Mucosa of descending colon (tissue), 3 donors: ENCODE data around the gene NBAS. TPM values are rescaled to one million over a fixed set of nuclear protein-coding genes. Genes with fewer than 3 reads are reported as not detected.

ENCODE experiments used
- ATAC-seq: fragments of 200-7000 bp; cut with Tn5 transposase; one replicate; pipeline ENCODE4 v1.9.1; 2020; ENCODE audit warnings: mild to moderate bottlenecking, moderate library complexity
- DNase-seq, 3 donors: peaks; one replicate each; pipeline ENCODE4 v3.0.0-alpha.2; 2020
- H3K36me3 ChIP-seq: fragments of 200-600 bp; one replicate; pipeline ENCODE4 v1.8.0; 2021; ENCODE audit warnings: low read depth, mild to moderate bottlenecking
- H3K4me1 ChIP-seq: fragments of 200-600 bp; one replicate; pipeline ENCODE4 v1.8.0; 2021; ENCODE audit warnings: low read depth, mild to moderate bottlenecking
- H3K4me3 ChIP-seq: fragments of 200-600 bp; one replicate; pipeline ENCODE4 v1.8.0; 2021; ENCODE audit warnings: mild to moderate bottlenecking
- H3K9me3 ChIP-seq: fragments of 200-600 bp; one replicate; pipeline ENCODE4 v1.8.0; 2021; ENCODE audit warnings: mild to moderate bottlenecking
- intact Hi-C, 2 donors: fragments of 100-400 bp; cut with DNase I in 1 of 2; cut with micrococcal nuclease in 1 of 2; formaldehyde crosslinking; loops; one replicate each; pipeline versions ENCODE4 v1.11.0 to v1.11.1; 2022; cut with DNase I, micrococcal nuclease
- total RNA-seq, 3 donors: library from RNA; stranded (reverse); fragmentation: NEBNext Ultra II Directional in 2 of 3; extraction: Animal tissue kit (Norgen Biotek cat#: 25700) in 2 of 3; gene quantifications; one replicate each; pipeline versions ENCODE4 v1.2.1 to v1.2.4, GENCODE V29; 2021 to 2023
- TF ChIP-seq, protein P1 (sequence below): fragments of 200-600 bp; IDR thresholded peaks from one replicate; pipeline ENCODE4 v1.8.0; 2022; ENCODE audit warnings: antibody characterized with exemption, mild to moderate bottlenecking
- donor health status: DM: no; HTN: no; CAD: no; lungs with moderate emphysema.
- donor health status: DM: no; HTN: no; CAD: no.
- donor health status: DM: no; HTN: yes; CAD: no.

NBAS gene
- total RNA-seq, 3 donors from 2014 or later, result 25.8 to 50.2 (median 32.8) TPM

DNA sequence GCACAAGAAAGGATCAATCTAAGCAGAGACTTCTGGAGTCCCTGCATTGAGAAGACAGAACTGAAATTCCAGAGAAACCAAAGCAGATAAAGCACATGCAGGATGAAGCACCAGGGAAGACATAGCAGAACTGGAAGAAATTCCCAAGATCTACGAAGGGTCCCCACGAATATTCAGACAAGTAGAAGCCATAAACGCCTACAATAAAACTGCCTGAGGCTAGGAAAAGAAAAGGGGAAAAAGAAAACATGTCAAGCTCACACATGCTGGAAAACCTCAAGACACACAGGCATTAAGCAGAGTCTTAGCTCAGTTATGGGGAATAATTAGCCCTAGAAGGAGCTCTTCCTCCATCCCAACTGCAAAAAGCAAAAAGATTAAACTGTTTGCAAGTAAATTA, 171.2 kb downstream of the NBAS start:
- ATAC-seq, result no peak
- Histone ChIP-seq H3K36me3 (no peaks in the 10 kb centered on the region), H3K4me3 (no peak overlapping the region), H3K4me1 (no peaks in the 10 kb centered on the region), H3K9me3 (no peaks in the 10 kb centered on the region)
- no peak for DNase-seq
- TF ChIP-seq, protein P1, sequence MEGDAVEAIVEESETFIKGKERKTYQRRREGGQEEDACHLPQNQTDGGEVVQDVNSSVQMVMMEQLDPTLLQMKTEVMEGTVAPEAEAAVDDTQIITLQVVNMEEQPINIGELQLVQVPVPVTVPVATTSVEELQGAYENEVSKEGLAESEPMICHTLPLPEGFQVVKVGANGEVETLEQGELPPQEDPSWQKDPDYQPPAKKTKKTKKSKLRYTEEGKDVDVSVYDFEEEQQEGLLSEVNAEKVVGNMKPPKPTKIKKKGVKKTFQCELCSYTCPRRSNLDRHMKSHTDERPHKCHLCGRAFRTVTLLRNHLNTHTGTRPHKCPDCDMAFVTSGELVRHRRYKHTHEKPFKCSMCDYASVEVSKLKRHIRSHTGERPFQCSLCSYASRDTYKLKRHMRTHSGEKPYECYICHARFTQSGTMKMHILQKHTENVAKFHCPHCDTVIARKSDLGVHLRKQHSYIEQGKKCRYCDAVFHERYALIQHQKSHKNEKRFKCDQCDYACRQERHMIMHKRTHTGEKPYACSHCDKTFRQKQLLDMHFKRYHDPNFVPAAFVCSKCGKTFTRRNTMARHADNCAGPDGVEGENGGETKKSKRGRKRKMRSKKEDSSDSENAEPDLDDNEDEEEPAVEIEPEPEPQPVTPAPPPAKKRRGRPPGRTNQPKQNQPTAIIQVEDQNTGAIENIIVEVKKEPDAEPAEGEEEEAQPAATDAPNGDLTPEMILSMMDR, result no peak
- intact Hi-C loops, result no loop called here

DNA sequence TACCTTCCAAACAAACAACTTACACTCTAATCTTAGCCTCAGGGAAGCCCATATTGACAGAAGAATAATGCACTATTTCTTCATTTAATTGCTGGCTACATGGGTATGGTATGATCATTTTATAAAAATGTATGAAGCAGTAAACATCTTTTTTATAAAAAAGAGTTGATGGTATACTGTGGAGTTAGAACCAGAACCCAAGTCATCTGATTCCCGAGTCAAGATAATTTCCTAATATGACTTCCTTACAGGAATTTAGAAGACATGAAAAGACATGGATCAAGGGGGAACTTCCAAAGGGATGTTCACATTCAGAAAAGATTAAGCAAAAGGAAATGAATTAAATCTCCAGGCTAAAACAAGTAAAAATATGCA, 171.8 kb downstream of the NBAS start:
- no peaks in the 10 kb centered on the region for H3K4me1 ChIP-seq
- DNase-seq, result no peak
- TF ChIP-seq, protein P1, result no peak
- no peaks in the 10 kb centered on the region for H3K36me3 ChIP-seq
- intact Hi-C loops, result no loop called here
- no peak for ATAC-seq
- no peak overlapping the region for H3K4me3 ChIP-seq
- no peaks in the 10 kb centered on the region for H3K9me3 ChIP-seq

DNA sequence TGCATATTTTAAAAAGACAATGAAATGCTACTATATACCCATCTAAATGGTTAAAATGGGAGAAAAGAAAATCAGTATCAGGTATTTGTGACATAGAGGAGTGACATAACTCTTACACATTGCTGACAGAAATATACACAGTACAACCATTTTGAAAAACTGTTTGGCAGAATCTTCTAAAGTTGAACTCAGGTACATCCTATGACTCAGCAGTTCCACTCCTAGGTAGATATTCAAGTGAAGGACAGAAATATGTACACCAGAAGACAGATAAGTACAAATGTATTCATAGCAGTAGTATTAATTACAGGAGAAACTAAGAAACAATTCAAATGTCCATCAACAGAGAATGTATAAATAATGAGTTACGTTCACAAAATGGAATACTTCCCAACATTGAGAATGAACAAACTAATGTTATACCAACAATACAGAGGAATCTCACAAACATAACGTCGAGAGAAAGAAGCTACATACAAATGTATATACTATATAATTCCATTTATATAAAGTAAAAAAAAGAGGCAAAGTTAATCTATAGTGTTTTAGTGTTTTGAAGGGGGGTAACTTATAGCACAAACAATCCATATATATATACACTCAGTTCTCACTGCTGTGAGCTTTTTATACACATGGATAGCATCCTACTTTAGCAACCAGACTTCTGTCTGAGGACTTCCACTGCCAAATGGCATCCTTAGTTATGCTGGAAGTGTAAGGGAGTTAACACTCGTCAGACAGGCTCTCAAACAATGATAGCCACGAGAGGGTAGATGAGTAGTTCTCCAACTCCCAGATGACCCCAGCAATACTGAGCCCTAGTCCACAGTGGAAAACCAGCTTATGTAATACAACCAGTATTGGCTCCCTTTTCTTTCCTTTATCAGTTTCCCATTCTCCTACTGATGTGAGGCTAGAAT, 172.5 kb downstream of the NBAS start:
- Histone ChIP-seq H3K4me3 (no peak overlapping the region), H3K9me3 (no peaks in the 10 kb centered on the region), H3K36me3 (no peaks in the 10 kb centered on the region), H3K4me1 (no peaks in the 10 kb centered on the region)
- intact Hi-C loops, result no loop called here
- TF ChIP-seq, protein P1, result no peak
- DNase-seq, result no peak
- ATAC-seq, result no peak

DNA sequence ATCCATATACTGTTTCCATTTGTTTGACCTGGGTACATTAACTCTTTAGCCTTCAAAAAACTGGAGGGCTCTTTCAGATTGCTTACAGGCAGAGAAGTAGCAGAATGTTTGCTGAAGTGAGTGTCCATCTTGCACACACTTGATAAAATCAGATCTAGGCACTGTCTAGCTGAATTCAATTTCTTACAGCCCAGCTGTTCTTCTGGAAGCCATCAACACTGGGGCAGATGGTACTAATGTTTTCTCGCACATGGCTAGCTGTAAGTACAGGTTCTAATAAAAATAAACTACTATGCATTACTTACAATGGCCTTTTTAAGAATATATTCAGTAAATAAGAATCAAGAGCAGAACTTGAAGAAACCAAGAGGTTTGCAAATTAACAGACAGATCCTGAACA, 175.9 kb downstream of the NBAS start:
- H3K36me3 ChIP-seq, result no peaks in the 10 kb centered on the region
- no peaks in the 10 kb centered on the region for H3K4me1 ChIP-seq
- TF ChIP-seq, protein P1, result no peak
- ATAC-seq (no peak), DNase-seq (no peak)
- intact Hi-C loops, result no loop called here
- no peak overlapping the region for H3K4me3 ChIP-seq
- no peaks in the 10 kb centered on the region for H3K9me3 ChIP-seq

DNA sequence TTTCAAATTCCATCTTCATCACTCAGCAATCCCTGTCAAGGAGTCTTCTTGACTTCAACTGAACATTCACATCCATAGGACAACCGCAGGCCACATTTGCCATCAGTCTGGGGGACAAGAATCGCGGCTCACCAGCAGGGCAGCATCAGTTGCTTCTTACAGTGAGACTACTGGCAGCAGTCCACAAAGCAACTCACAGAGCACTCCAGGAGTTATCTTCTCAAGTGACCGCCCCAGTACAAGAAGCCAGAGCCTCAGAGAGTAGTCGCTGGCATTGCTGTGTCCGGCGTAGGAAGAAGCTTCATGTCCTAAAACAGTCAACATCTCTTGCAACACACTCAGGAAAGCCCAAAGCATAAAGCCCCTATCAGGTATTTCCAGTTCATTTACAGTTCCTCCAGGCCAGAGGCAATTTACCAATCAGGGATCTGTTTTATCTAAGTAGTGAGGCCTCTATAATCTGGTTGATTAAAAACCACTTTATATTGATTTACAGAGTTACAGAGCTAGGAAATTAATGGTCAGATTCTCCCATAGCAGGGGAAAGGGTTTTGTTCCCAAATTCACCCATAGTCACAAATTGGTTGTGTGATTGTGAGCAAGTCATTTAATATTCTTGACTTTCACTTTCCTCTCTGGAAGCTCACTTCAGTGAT, 177.3 kb downstream of the NBAS start:
- DNase-seq, result no peak
- intact Hi-C loops, result no loop called here

More for the DNA sequence above, 177.3 kb downstream of the NBAS start:
- Histone ChIP-seq H3K4me1 (no peaks in the 10 kb centered on the region), H3K9me3 (no peaks in the 10 kb centered on the region), H3K36me3 (no peaks in the 10 kb centered on the region), H3K4me3 (no peak overlapping the region)
- ATAC-seq, result no peak
- TF ChIP-seq, protein P1, result no peak
